Activated CD4-positive, alpha-beta T cell treated with anti-CD3 and anti-CD28 coated beads, Interleukin-2, amount 10 ng/mL, durations not matched to agents 7 days and 5 days (primary cell): ENCODE measurements around the gene C19orf85. TPM values are rescaled to one million over a fixed set of nuclear protein-coding genes. Genes with fewer than 3 reads are reported as not detected.
"Not testable (repeated sequence)": the region's sequence is repeated elsewhere in the genome, so short reads cannot be mapped to it uniquely, and the experiment has no call there.

ENCODE experiments used
- CTCF ChIA-PET: fragments of 350-600 bp; sonication (Branson Sonifier 250); formaldehyde crosslinking; loops from one replicate; lab custom pipeline; 2021; ENCODE audit warnings: antibody characterized with exemption; lab: Charles Lee
- POLR2A ChIA-PET: fragments of 350-600 bp; sonication (Branson Sonifier 250); formaldehyde crosslinking; loops from one replicate; lab custom pipeline; 2021; ENCODE audit warnings: antibody characterized with exemption; lab: Charles Lee
- DNase-seq: peaks from one replicate; pipeline ENCODE4 v3.0.0-alpha.2; 2020
- H3K27ac Mint-ChIP-seq: one replicate; pipeline ENCODE4 v1.8.0; 2021; ENCODE audit warnings: mild to moderate bottlenecking, moderate library complexity, mixed read lengths
- H3K27me3 Mint-ChIP-seq: one replicate; pipeline ENCODE4 v1.8.0; 2021; ENCODE audit warnings: mixed read lengths
- H3K36me3 Mint-ChIP-seq: one replicate; pipeline ENCODE4 v1.8.0; 2021; ENCODE audit warnings: low read depth, mixed read lengths
- H3K4me1 Mint-ChIP-seq: one replicate; pipeline ENCODE4 v1.8.0; 2021; ENCODE audit warnings: mixed read lengths
- H3K4me3 Mint-ChIP-seq: one replicate; pipeline ENCODE4 v1.8.0; 2021; ENCODE audit warnings: mild to moderate bottlenecking, moderate library complexity, mixed read lengths
- H3K9me3 Mint-ChIP-seq: one replicate; pipeline ENCODE4 v1.8.0; 2021; ENCODE audit warnings: mixed read lengths
- total RNA-seq, 2 experiments: library from RNA; stranded (reverse); gene quantifications; one replicate each; pipeline ENCODE4 v1.2.3, GENCODE V29; 2021

The C19orf85 gene
- total RNA-seq, 2 experiments from 2014 or later, result not detected

GRCh38 chr19:55459551-55459949 is 5.0 kb downstream of the C19orf85 start:
- H3K27ac Mint-ChIP-seq, result no peak overlapping the region
- peak overlapping the region; percentile 75 for H3K4me3 Mint-ChIP-seq
- peaks cover 28% of the 10 kb centered on the region for H3K4me1 Mint-ChIP-seq
- POLR2A ChIA-PET, result no interaction called here
- CTCF ChIA-PET, result interaction anchor here (1.4 to 2.0 kb wide), 4 partner anchors 8 to 319 kb away, joined by 3 to 6 read pairs (median 4); partner anchors contain the start of gene NAT14
- no peak for DNase-seq
- H3K36me3 Mint-ChIP-seq, result peaks cover 3% of the 10 kb centered on the region
- no peaks in the 10 kb centered on the region for H3K27me3 Mint-ChIP-seq
- H3K9me3 Mint-ChIP-seq, result no peaks in the 10 kb centered on the region

- Mint-ChIP-seq H3K36me3 (peaks cover 6% of the 10 kb centered on the region), H3K27me3 (peaks cover 8% of the 10 kb centered on the region), H3K9me3 (no peaks in the 10 kb centered on the region), H3K4me3 (no peak overlapping the region), H3K27ac (no peak overlapping the region), H3K4me1 (peaks cover 29% of the 10 kb centered on the region)
- ChIA-PET POLR2A (no interaction called here), CTCF (interaction anchor here (1.4 to 2.0 kb wide), 2 partner anchors 9 to 10 kb away, joined by 3 to 6 read pairs; no protein-coding TSS in a partner anchor)
- DNase-seq, result no peak
These were observed 6.7 kb downstream of the C19orf85 start for GRCh38 chr19:55457683-55458457.

DNA sequence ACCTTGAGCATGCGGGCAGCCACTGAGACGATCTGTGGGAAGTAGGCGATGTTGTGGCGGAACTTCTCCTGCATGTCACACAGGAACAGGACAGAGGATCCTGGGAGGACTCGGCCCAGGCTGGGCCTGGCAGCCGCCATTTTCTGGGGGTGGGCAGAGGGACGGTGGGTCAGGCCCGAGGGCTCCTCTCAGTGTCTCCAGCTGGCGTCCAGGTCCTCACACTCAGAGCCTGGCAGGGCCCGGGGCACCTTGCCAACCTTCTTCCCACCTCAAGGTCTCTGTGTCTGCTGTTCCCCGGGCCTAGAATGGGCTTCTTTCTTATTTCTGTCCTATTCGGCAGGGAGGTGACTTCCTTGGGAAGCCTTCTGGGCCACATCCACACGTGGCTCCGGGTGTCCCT is 8.2 kb downstream of the C19orf85 start:
- Mint-ChIP-seq H3K9me3 (no peaks in the 10 kb centered on the region), H3K4me3 (no peak overlapping the region), H3K27ac (no peak overlapping the region), H3K27me3 (peaks cover 16% of the 10 kb centered on the region), H3K4me1 (peaks cover 20% of the 10 kb centered on the region), H3K36me3 (peaks cover 6% of the 10 kb centered on the region)
- CTCF ChIA-PET, result no interaction called here
- no peak for DNase-seq
- POLR2A ChIA-PET, result no interaction called here

GRCh38 chr19:55455576-55456235 is 8.8 kb downstream of the C19orf85 start:
- no peak for DNase-seq
- Mint-ChIP-seq H3K4me3 (no peak overlapping the region), H3K27ac (no peak overlapping the region), H3K9me3 (no peaks in the 10 kb centered on the region), H3K4me1 (peaks cover 16% of the 10 kb centered on the region), H3K27me3 (peaks cover 20% of the 10 kb centered on the region), H3K36me3 (peaks cover 6% of the 10 kb centered on the region)
- ChIA-PET CTCF (interaction anchor here (0.5 to 0.6 kb wide), 2 partner anchors 22 to 32 kb away, joined by 3 to 5 read pairs; no protein-coding TSS in a partner anchor), POLR2A (no interaction called here)

DNA sequence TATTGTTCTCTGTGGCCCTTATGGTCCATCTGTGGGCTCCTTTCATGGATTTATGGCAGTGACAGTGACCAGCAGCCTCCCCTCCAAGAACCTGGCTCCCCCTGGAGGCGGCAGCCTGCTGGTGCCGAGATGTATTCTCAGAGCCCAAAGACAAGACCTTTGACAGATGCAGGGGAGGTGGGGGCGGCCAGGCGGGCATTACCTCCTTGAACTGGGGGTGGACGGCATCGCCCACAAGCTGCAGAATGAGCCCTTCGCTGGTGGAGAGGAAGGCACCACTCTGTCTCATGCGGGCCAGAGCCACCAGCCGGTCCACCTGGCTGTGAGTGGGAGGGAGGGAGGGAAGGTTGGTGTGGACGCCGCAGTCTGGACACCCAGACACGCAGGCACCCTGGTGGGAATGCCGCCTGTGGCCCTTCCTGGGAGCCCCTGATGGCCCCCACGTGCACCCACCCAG is 9.7 kb downstream of the C19orf85 start:
- H3K9me3 Mint-ChIP-seq, result no peaks in the 10 kb centered on the region
- H3K4me1 Mint-ChIP-seq, result peaks cover 9% of the 10 kb centered on the region
- peaks cover 6% of the 10 kb centered on the region for H3K36me3 Mint-ChIP-seq
- DNase-seq, result peak; percentile 63
- CTCF ChIA-PET, result interaction anchor here (0.5 to 0.6 kb wide), 2 partner anchors 23 to 31 kb away, joined by 3 to 5 read pairs; no protein-coding TSS in a partner anchor
- H3K4me3 Mint-ChIP-seq, result no peak overlapping the region
- POLR2A ChIA-PET, result no interaction called here
- peaks cover 25% of the 10 kb centered on the region for H3K27me3 Mint-ChIP-seq
- H3K27ac Mint-ChIP-seq, result no peak overlapping the region

DNA sequence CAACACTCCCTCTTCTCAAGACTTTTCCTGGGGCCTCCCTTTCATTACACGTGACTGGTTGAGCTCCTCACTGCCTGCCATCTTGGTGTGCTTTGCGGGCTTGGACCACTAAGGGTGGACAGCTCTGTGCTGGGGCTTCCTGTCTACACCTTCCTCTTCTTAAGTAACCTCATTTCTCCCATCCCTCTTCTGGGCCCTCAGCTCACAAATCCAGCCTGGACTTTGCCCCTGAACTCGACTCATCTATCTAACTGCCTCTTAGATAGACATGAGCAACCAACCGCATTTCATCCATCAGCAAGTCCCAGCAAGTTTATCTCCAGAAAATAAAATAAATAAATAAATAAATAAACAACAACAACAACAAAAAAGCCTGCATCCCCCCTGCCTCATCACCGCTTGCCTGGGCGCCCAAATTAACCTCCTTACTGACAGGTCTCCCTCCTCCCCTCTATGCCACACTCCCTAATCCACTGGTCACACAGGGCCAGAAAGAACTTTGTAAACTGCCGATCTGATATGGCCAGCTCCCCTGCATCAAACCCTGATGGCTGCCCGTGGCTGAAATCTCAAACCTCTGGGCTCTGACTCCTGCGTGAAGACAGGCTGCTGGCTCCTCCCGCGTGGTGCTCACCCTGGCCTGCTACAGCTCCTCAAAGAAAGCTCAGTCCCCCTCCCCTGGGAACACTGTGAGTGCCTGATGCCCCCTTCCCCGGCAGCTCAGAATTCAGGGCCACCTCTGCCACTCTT is 10.9 kb downstream of the C19orf85 start:
- H3K27ac Mint-ChIP-seq, result peak overlapping the region; percentile 11
- peaks cover 26% of the 10 kb centered on the region for H3K27me3 Mint-ChIP-seq
- DNase-seq, result no peak
- H3K4me1 Mint-ChIP-seq, result peaks cover 9% of the 10 kb centered on the region
- ChIA-PET CTCF (interaction anchor here (0.5 to 2.0 kb wide), 10 partner anchors 8 to 312 kb away, joined by 3 to 11 read pairs (median 4); partner anchors contain the start of gene ISOC2), POLR2A (no interaction called here)
- H3K9me3 Mint-ChIP-seq, result no peaks in the 10 kb centered on the region
- H3K36me3 Mint-ChIP-seq, result peaks cover 6% of the 10 kb centered on the region
- H3K4me3 Mint-ChIP-seq, result no peak overlapping the region

GRCh38 chr19:55452749-55453346 is 11.7 kb downstream of the C19orf85 start:
- H3K4me3 Mint-ChIP-seq, result no peak overlapping the region
- peaks cover 9% of the 10 kb centered on the region for H3K4me1 Mint-ChIP-seq
- peaks cover 6% of the 10 kb centered on the region for H3K36me3 Mint-ChIP-seq
- H3K27me3 Mint-ChIP-seq, result peaks cover 26% of the 10 kb centered on the region
- peak; percentile 43 for DNase-seq
- ChIA-PET CTCF (interaction anchor here (0.5 to 2.0 kb wide), 8 partner anchors 9 to 292 kb away, joined by 3 to 11 read pairs (median 4); partner anchors contain the start of gene ISOC2), POLR2A (no interaction called here)
- H3K27ac Mint-ChIP-seq, result no peak overlapping the region
- H3K9me3 Mint-ChIP-seq, result no peaks in the 10 kb centered on the region

DNA sequence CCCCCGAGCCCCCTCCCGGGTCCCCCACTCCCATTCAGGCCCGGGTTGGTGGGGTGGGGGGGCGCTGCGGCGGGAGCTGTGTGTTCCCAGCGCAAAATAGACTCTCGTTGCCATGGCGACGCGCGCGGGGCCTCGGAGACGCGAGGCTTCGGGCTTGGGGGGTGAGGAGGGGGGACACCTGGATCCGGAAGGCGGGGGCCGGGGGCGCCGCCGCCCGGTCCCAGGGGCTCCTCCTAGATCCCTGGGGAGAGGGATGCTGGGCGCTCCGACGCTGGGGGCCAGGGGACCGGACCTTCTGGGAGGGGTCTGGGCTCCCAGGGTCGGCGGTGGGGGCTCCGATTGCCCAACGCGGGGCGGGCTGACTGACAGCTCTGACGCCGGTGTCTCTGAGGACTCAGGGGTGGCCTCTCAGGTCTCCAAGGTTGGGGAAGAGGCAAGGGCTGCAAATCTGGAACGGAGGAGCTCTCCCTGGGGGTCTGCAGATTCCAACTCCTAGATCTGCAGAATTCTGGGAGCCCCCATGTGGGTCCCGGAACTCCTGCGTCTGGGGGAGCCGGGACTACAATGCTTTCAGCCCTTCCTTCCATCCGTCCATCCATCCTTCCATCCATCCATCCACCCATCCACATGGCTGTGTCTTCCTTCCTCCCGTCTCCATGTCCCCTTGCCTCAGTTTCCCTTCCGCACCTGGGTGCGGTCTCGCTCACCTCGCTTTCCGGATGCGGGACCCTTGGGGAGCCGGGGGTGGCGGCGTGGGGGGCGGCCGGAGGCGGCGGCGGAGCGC is 12.4 kb downstream of the C19orf85 start:
- POLR2A ChIA-PET, result no interaction called here

GRCh38 chr19:55451163-55451964 is 13.2 kb downstream of the C19orf85 start:
- POLR2A ChIA-PET, result no interaction called here
- CTCF ChIA-PET, result interaction anchor here (0.6 to 0.8 kb wide), 3 partner anchors 128 to 347 kb away, joined by 4 to 6 read pairs (median 4); no protein-coding TSS in a partner anchor

More for the DNA sequence above, 12.4 kb downstream of the C19orf85 start:
- no peak overlapping the region for H3K4me3 Mint-ChIP-seq
- peaks cover 26% of the 10 kb centered on the region for H3K27me3 Mint-ChIP-seq
- no peak overlapping the region for H3K27ac Mint-ChIP-seq
- H3K36me3 Mint-ChIP-seq, result peaks cover 6% of the 10 kb centered on the region
- no peak for DNase-seq
- no peaks in the 10 kb centered on the region for H3K9me3 Mint-ChIP-seq
- peaks cover 9% of the 10 kb centered on the region for H3K4me1 Mint-ChIP-seq
- CTCF ChIA-PET, result interaction anchor here (0.7 to 2.0 kb wide), 3 partner anchors 16 to 348 kb away, joined by 4 to 11 read pairs (median 4); no protein-coding TSS in a partner anchor

GRCh38 chr19:55449469-55449868 is 15.1 kb downstream of the C19orf85 start:
- Mint-ChIP-seq H3K4me1 (peaks cover 6% of the 10 kb centered on the region), H3K9me3 (no peaks in the 10 kb centered on the region), H3K27ac (no peak overlapping the region), H3K36me3 (peaks cover 3% of the 10 kb centered on the region), H3K27me3 (peaks cover 35% of the 10 kb centered on the region), H3K4me3 (no peak overlapping the region)
- ChIA-PET POLR2A (no interaction called here), CTCF (interaction anchor here (1.4 kb wide), 1 partner anchor 54 kb away, joined by 4 read pairs; no protein-coding TSS in a partner anchor)
- no peak for DNase-seq

More at GRCh38 chr19:55451163-55451964, 13.2 kb downstream of the C19orf85 start:
- Mint-ChIP-seq H3K27ac (no peak overlapping the region), H3K9me3 (no peaks in the 10 kb centered on the region), H3K4me3 (no peak overlapping the region), H3K36me3 (peaks cover 6% of the 10 kb centered on the region), H3K27me3 (peaks cover 26% of the 10 kb centered on the region), H3K4me1 (peaks cover 9% of the 10 kb centered on the region)
- DNase-seq, result no peak

GRCh38 chr19:55448175-55448490 is 16.4 kb downstream of the C19orf85 start:
- H3K4me3 Mint-ChIP-seq, CTCF ChIA-PET, POLR2A ChIA-PET, H3K36me3 Mint-ChIP-seq, H3K9me3 Mint-ChIP-seq, H3K27ac Mint-ChIP-seq, H3K4me1 Mint-ChIP-seq, DNase-seq: not testable (repeated sequence)
- H3K27me3 Mint-ChIP-seq, result peaks cover 41% of the 10 kb centered on the region
